Right ventricle myocardium superior (tissue), 1 donor: ENCODE measurements around the gene BHLHE40. TPM values are rescaled to one million over a fixed set of nuclear protein-coding genes. Genes with fewer than 3 reads are reported as not detected.

Experiments used
- ATAC-seq: fragments of 200-7000 bp; cut with Tn5 transposase; one replicate; pipeline ENCODE4 v1.9.1; 2020; ENCODE audit warnings: mild to moderate bottlenecking; ENCODE audit not compliant: poor library complexity
- DNase-seq: peaks from one replicate; pipeline ENCODE4 v3.0.0-alpha.2; 2020
- intact Hi-C: fragments of 100-400 bp; cut with DNase I; formaldehyde crosslinking; loops from one replicate; pipeline ENCODE4 v1.11.2; 2022
- total RNA-seq: library from RNA; stranded (reverse); fragmentation: NEBNext Ultra II Directional; extraction: Animal tissue kit (Norgen Biotek cat#: 25700); gene quantifications from one replicate; pipeline ENCODE4 v1.2.1, GENCODE V29; 2021
- donor health status: DM: no; HTN: yes; CAD: no; lungs with severe emphysema.

The BHLHE40 gene
- total RNA-seq, 1 donor from 2014 or later = 22.8 TPM

- ATAC-seq = no peak
- intact Hi-C loops = no loop called here
These were observed 30.9 kb downstream of the BHLHE40 start for GRCh38 chr3:5010140-5010539.

GRCh38 chr3:5010706-5011554, 31.7 kb downstream of the BHLHE40 start:
- DNase-seq (no peak), ATAC-seq (no peak)
- intact Hi-C loops = no loop called here

More at GRCh38 chr3:5010140-5010539, 30.9 kb downstream of the BHLHE40 start:
- no peak for DNase-seq

- intact Hi-C loops = no loop called here
- DNase-seq (peak; percentile 46), ATAC-seq (peak; percentile 13)
These were observed 32.5 kb downstream of the BHLHE40 start for GRCh38 chr3:5011555-5012256.

DNA sequence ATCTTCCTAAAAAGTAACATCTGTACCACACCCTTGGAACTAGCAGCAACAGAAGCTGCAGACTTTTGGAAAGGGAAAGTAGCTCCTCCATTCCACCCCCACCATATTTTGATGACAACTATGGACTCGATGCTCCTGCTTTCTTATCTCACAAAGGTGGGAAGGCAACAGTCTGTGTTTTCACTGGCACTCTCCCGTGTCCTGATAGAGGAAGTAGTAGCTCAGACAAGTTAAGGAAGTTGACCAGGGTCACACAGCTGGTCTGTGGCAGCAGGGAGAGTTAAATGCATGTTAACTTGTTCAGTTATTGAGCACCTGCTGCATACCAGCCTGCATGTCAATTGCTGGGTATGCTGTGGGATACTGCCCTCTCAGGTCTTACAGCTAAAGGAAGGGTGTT, 33.1 kb downstream of the BHLHE40 start:
- DNase-seq = no peak
- intact Hi-C loops = no loop called here
- ATAC-seq = no peak

DNA sequence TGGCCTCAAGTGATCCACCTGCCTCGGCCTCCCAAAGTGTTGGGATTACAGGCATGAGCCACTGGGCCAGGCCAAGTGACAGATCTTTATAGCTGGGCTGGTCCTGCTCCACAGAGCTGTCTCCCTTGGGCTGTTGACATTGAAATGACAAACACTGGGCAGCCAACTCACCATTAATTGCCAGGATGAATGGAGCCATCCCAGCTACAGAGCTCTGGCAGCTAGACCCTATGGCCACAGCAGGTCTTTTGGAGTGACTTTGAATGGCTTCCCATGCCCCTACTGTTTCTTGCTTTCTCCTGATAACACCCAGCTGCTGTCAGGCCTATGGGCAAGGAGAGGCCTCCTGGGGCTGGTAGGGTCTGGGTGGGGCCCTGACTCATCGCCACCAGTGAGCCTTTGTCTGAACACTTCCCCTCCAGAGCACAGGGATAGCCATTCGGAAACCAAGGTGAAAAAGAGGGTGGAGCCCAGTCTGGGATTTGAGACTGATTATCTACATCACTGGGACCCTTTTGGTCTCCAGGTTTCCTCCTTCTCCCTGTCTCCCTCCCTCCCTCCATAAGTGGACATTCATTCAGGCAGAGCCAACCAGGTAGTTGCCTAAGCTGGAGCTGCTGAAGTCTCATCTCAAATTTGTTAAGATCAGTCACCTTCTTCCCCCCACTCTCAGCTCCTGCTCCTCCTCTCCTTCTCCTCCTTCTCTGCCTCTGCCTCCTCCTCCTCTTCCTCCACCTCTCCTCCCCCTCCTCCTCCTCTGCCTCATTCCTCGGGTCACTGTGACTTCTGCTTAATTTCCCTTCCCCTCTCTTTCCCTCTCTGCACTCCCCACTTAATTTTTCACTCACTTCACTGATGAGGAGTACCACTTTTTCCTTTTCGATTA, 34.0 kb downstream of the BHLHE40 start:
- ATAC-seq (peak; percentile 81), DNase-seq (peak; percentile 44)
- intact Hi-C loops = no loop called here

- DNase-seq = no peak
- no peak for ATAC-seq
- intact Hi-C loops = no loop called here
These were observed 35.2 kb downstream of the BHLHE40 start for GRCh38 chr3:5014391-5014790.

DNA sequence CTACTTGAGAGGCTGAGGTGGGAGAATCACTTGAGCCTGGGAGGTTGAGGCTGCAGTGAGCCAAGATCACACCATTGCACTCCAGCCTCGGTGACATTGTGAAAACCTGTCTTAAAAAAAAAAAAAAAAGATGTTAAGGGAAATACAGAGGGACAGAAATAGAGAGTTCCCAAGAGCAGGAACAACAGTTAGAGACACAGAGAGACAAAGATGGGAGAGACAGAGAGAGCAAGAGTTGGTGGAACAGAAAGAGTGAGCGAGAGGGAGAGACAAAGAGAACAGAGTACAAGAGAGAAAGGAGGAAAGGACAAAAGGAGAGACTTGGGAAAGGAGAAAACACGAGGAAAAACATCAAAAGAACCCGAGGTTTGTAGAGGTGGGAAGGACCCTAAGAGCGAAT, 35.8 kb downstream of the BHLHE40 start:
- no peak for DNase-seq
- no peak for ATAC-seq
- intact Hi-C loops = loop anchor here (5.0 kb wide), 1 partner anchor 33 kb away; no protein-coding TSS in a partner anchor

GRCh38 chr3:5016211-5017161, 37.2 kb downstream of the BHLHE40 start:
- DNase-seq = peak; percentile 50
- intact Hi-C loops = loop anchor here (5.0 kb wide), 1 partner anchor 34 kb away; no protein-coding TSS in a partner anchor
- ATAC-seq = peak; percentile 70

DNA sequence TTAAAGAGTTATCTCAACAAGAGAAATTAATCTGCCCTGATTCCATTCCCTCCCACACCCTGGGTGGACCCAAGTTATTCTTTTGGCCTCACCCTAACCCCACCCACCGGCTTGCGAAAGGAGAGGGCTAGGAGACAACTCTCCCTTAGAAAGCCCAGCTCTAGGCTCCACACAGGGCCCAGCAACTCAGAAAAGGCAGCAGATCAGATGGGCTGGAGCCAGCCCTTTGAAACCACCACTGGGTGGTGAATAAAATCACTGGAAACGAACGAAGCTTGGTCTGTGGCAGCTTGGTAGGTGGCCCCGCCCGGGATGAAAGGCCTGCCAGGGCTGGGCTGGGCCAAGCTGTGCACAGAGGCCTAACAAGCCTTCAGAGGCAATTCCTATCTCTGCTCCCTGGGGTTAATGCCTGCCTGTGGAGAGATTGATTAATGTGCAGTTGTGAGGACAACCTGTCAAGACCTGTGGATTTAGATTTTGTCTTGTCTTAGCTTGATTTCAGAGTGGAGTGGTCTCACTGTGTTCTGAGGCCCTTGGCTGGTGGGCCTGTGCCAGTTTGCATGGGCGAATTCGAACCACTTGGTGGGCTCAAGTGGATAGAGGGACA, 38.8 kb downstream of the BHLHE40 start:
- intact Hi-C loops = loop anchor here (5.0 kb wide), 1 partner anchor 36 kb away; no protein-coding TSS in a partner anchor
- peak; percentile 86 for DNase-seq
- ATAC-seq = peak; percentile 69

DNA sequence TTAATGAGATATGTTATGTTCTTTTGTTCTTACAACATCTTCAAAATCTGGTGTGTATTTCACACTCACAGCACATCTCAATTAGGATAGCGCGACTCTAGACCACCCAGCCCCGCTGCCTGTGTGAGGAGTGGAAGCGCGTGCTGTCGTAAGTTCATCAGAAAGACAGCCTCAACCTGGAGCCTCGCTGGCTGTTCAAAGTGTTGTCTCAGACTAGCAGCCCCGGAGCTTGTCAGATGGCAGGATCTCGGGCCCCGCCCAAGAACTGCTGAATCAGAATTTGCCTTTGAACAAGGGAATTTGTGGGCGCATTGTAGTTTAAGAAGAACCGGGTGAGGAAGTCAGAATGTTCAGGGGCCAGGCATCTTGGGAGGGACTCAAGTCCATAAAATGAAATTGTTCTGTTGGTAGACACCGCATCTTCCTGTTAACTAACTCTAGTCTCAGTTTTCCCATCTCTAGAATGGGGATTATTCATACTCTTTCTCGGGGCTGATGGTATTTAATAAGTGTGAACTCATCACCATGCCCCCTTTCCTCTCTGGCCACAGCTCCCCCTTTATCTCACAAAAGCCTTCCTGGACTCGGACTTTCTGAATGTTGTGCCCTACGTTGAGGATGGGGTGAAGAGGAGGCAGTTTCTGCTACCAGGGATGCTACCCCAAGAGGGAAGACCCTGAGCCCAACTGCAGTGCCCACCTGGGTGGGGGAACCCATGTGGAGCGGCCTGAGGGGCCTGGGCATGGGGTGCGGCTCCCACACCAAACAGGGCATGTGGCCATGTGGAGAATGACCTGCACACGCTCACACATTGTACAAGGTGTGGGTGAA, 40.4 kb downstream of the BHLHE40 start:
- intact Hi-C loops = loop anchor here (5.0 kb wide), 1 partner anchor 37 kb away; no protein-coding TSS in a partner anchor
- DNase-seq = peak; percentile 63

GRCh38 chr3:5020242-5020722, 41.0 kb downstream of the BHLHE40 start:
- DNase-seq (no peak), ATAC-seq (no peak)
- intact Hi-C loops = no loop called here

More for the DNA sequence above, 40.4 kb downstream of the BHLHE40 start:
- ATAC-seq = no peak

DNA sequence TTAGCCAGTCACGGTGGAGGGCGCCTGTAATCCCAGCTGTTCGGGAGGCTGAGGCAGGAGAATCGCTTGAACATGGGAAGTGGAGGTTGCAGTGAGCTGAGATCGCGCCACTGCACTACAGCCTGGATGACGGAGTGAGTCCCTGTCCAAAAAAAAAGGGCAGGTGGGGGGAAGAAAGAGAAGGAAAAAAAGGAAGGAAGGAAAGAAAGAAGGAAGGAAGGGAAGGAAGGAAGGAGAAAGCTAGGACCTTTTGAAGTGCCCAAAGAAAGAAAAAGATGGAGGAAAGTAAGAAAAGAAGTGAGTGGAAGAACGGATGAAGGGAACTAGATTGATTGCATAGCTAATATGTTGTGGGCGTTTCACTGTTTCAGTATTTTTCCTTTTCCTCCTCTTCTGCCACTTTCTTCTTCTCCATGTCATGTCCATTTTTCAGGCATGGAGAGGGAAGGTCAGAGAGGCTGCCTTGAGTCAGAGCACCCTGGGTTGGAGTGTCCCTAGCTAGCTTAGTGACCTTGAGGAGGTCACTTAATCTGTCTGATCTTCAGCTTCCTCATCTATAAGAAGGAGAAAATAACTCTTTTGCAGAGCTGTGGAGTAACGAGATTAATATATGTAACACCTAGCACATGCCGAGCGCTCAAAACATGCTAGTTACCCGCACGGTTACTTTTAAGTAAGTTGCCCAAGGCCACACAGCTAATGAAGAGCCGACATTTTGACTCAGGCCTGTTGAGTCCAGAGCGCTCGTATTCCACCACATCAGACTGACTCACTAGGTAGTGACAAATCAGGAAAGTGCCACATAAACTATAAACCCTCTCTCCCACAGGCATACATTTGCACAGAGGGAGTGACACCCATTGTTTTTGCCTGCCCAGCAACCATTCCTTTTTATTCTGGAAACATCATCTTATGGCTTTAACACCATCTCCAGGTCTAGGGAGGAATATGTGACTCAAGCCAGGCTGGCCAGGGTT, 42.2 kb downstream of the BHLHE40 start:
- ATAC-seq (no peak), DNase-seq (no peak)
- intact Hi-C loops = no loop called here

DNA sequence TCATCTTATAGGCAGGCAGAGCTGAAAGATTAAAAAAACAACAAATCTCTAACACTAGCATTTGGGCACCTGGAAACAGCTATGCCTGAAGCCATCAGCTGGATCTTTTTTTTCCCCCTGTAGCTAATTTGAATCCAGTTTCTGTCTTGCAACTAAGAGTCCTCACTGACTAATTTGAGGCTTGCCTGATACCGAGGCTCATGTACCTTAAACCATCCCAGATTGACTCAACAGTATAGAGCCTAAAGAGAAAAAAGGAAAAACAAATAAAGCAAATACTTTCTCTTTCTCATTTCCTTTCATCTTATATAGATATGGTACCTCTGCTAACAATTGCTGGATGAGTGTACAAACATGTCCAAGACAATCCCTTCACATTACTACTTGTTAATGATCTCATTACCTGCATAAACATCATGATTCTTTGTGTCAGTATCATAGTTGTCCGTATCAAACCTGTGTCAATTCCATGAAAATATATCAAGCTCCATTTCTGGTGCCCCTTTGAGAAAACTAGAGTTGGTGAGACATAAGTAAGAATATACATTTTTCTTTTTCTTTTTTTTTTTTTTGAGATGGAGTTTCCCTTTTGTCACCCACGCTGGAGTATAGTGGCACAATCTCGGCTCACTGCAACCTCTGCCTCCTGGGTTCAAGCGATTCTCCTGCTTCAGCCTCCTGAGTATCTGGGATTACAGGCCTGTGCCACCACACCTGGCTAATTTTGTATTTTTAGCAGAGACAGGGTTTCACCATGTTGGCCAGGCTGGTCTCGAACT, 43.1 kb downstream of the BHLHE40 start:
- DNase-seq (no peak), ATAC-seq (no peak)
- intact Hi-C loops = no loop called here

GRCh38 chr3:5022966-5023776, 43.9 kb downstream of the BHLHE40 start:
- intact Hi-C loops = no loop called here
- DNase-seq = peak; percentile 46
- no peak for ATAC-seq
